NCI-H446 treated with DMSO at 0.1 percent for 48 hours (cell line): ENCODE data around the gene SPIRE1.
"Not testable (repeated sequence)": the region's sequence is repeated elsewhere in the genome, so short reads cannot be mapped to it uniquely, and the experiment has no call there.

ENCODE experiments used
- DNase-seq: peaks from one replicate; lab custom pipeline; 2025; lab: John Stamatoyannopoulos, UW

SPIRE1 gene

DNA sequence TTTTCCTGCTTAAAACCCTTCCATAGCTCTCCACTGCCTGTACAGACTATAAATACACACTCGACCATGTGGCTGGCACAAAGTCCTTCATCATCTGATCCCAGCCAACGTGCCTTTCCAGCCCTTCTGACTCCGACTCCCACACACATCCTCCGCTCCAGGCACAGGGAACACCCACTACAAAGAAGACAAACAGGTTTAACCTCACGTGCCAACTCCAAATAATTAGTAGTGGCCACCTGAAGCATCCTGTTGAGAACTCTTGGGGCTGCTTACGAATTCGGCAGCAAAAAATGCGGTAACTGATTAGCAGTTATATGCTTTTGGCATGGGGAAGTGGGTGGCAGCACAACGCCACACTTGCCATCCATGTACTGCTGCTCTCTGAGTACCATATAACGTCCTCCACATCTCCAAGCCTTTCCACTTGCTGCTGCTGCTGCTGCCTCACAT, 12.1 kb downstream of the SPIRE1 start:
- DNase-seq: peak; percentile 20

DNA sequence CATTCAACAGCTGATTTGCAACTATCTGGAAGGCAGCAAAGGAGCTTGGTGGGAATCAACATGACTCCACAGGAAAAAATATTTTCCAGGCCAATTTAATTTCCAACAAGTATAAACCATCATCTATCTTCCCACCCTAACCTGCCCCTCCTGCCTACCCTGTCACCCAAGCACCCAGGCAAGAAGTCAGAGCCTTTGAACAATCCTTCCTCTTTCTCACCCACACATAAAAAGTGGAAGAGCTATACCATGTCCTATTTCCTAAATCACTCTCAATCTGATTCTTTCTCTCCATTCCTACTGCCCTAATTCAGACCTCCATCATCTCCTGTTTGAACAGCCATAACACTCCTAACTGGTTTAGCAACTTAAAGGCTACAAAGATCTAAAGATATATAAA, 12.7 kb downstream of the SPIRE1 start:
- DNase-seq: no peak

DNA sequence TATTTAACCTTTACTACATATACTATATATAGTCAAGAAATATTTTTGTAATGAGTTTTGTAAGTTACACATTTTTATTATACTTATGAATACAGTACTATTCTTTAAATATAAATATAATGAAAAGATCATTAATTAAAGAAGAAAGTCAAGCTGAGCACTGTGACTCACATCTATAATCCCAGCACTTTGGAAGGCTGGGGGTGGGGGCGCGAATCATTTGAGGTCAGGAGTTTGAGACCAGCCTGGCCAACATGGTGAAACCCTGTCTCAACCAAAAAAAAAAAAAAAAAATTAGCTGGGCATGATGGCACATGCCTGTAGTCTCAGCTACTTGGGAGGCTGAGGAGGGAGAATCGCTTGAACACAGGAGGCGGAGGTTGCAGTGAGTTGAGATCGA, 14.2 kb downstream of the SPIRE1 start:
- not testable (repeated sequence) for DNase-seq

DNA sequence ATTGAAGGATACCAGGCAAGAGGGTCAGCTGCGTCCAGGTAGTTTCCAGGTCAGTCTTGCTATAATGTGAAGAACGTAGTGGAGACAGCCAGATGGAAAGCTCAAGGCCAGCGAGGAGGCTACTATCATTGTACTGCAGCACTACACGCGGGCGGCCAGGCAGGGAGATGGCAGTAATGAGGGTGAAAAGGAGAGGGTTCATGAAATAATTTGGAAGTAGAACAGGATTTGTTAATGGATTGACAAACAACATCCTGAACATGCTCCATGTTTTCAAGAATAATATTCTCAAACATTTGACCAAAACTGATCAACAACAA, 17.1 kb downstream of the SPIRE1 start:
- no peak for DNase-seq

DNA sequence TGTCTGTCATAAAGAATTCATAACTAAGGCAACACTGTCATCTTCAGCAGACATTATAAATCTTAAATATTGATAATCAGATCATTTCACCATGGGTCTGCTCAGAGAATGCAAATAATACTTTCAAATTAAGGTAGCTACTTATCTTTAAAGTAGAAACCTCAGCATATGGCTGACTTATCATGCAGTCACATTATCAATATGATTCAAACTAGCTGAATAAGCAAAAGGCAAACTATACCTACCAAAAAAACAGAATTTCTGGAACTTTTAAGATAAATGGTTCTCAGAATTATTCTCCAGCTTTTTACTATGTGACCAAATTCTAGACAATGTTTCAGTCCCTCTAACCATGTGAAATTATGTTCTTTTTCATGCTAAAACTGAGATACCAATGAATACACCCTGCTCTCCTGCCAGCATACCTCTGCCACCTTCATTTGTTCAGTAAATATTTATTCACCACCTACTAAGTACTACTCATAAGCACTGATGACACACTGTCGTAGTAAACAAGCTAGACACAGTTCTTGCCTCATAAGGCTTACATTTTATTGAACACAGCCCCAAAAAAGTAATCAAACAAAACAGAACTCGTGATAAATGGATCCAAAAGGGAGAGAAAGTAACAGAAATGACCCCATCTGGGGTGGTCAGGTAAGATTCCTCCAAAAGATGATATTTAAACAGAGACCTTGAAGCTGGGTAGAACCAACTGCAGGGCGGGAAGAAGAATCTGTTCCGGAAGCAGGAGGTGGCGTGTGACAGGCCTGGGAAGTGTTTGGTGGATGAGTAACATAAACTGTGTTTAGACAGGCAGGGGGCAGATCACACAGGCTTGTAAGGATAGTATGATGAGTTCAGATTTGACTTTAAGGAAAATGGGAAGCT, 17.7 kb downstream of the SPIRE1 start:
- no peak for DNase-seq

DNA sequence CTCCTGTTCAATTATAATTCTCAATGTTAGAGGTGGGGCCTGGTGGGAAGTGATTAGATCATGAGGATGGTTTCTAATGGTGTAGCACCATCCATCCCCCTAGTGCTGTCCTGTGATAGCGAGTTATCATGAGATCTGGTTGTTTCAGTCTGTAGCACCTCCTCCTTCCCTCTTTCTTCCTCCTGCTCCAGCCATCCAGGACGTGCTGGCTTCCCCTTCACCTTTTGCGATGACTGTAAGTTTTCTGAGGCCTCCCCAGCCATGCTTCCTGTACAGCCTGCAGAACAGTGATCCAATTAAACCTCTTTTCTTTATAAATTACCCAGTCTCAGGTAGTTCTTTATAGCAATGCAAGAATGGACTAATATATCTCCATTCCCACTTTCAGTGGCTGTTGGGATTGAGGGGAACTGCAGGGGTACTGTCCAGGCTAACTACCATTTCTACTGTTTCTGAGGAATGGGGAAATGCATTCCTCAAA, 19.2 kb downstream of the SPIRE1 start:
- DNase-seq: no peak

DNA sequence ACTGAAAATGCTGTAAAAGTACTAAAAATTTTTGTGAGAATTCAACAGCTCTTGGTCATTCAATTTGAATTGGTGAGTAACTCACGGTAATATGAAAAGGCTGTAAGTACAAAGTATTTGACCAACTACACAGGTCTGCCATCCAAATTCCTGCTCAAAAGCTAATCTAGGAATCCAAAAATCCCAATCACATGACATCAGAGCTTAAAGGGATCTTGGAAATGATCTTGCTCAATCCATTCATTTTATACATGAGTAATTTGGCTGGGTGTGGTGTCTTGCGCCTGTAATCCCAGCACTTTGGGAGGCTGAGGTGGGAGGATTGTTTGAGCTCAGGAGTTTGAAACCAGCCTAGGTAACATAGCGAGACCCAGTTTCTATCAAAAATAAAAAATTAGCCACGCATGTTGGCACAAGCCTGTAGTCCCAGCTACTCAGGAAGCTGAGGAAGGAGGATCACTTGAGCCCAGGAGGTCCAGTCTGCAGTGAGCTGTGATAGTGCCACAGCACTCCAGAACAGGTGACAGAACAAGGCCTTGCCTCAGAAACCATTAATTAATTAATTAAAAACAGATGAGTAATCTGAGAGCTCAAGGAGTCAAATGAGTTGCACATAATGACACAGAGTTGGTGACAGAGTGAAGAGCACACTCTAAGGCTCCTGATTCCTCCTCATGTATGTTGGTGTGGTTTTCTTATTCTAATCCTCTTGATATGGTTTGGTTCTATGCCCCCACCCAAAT, 19.8 kb downstream of the SPIRE1 start:
- DNase-seq: no peak

DNA sequence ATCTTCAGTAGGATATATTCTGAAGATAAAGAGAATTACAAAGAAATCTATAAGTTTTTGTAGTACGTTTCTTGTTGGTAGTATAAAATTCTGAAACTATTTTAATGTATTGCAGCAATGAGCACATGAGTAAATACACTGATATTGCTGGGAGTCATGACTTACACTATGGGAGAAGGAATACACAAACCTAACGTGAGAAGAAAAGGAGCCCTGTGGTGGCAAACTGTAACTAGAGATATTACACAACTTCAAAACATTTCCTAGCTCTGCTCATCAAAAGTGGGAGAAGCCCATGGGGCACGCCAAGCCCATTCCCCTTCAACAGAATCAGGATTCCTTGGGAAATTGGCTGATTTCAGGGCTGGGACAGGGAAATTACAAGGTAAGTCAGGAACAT, 20.5 kb downstream of the SPIRE1 start:
- DNase-seq: no peak

DNA sequence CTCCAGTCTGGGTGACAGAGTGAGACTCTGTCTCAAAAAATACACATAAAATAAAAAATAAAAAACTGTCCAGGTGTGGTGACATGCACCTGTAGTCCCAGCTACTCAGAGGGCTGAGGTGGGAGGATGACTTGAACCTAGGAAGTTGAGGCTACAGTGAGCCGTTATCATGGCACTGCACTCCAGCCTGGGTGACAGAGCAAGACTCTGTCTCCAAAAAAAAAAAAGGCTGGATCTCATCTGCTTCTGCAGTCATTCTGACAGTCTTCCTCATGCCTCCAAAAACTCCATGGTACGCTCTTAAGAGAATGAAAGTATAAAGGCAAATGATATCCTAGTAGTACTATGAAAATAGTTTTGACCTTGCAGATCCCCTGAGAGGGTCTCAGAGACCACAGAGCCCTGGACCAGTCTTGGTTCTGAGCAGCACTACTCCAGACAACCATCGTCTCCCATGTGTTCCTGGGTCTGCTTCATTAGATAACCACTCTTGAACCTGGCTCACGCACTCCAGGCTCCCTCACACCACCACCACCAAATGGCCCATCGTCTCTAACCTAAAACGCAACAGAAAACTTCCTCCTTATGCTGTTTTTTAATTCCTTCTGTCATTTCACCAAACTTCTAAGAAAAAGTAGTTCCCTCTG, 26.0 kb downstream of the SPIRE1 start:
- no peak for DNase-seq

DNA sequence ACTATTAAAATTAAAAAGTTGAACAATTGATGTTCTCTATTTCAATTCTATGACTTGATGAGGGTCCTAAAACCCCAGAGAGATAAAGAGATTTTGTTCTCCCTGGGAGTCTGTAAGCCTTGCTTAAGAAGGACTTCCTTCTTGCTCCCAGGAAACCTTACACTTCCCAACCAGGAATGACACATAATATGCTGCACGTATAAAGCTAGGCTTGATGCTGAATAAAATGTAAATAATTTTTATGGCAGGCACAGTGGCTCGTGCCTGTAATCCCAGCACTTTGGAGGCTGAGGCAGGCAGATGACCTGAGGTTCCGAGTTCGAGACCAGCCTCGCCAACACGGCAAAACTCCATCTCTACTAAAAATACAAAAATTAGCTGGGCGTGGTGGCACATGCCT, 27.8 kb downstream of the SPIRE1 start:
- DNase-seq: no peak

DNA sequence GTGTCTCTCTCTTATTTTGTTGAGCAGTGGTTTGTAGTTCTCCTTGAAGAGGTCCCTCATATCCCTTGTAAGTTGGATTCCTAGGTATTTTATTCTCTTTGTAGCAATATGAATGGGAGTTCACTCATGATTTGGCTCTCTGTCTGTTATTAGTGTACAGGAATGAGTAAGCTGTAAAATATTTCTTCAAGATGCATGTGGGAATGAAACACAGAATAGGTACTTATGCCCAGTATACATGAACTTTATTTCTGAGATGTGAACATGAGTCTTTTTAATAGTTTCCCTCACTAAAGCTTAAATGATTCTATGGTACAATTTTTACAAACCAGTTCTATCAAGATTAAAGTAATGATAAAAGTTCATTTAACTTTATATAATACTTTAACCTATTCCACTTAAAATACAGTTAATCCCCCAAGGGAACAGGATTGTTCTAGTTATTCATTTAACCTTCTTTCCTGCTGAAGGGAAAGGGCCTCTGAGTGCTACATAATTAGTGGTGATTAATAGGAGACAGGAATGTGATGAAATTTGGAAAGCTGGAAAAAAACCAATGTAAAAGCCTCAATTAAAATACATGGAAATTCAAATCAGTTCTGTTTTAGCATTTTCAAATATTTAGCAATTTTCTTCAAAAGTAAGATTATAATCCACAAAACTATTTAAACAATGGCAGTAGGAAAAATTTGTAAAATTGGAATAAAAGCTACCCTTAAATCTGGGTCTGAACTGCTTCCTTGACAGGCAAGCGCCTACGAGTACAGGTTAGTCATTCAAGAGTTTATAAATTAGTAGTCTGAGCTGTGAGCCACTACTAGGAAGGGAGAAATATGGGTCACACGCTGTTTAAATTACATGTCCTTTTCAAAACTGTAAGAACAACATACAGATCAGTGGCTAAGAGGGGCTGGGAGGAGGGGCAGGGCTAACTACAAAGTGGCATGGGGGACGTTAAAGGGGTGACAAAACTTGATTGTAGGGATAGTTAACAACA, 28.9 kb downstream of the SPIRE1 start:
- DNase-seq: no peak

DNA sequence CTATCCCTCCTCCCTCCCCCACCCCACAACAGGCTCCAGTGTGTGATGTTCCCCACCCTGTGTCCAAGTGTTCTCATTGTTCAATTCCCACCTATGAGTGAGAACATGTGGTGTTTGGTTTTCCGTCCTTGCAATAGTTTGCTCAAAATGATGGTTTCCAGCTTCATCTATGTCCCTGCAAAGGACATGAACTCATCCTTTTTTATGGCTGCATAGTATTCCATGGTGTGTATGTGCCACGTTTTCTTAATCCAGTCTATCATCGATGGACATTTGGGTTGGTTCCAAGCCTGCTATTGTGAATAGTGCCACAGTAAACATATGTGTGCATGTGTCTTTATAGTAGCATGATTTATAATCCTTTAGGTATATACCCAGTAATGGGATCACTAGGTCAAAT, 30.7 kb downstream of the SPIRE1 start:
- not testable (repeated sequence) for DNase-seq

DNA sequence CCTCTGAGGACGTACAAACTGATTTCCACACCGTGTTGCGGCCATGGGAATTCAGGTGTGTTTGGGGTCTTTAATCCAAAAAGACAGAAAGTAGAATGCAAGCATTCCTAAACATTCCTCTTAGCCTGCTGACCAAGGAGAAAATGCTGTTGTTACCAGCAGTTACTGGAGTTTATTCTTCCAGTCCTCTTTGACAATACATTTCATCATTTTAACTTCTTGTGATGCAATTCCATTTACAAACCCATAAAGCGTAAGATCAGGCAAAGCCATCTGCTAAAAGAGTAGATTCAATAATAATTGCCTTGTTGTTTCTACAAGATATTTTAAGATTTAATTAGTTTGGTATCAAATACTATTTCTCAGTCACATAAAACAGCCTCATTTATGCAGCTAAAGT, 32.7 kb downstream of the SPIRE1 start:
- no peak for DNase-seq

DNA sequence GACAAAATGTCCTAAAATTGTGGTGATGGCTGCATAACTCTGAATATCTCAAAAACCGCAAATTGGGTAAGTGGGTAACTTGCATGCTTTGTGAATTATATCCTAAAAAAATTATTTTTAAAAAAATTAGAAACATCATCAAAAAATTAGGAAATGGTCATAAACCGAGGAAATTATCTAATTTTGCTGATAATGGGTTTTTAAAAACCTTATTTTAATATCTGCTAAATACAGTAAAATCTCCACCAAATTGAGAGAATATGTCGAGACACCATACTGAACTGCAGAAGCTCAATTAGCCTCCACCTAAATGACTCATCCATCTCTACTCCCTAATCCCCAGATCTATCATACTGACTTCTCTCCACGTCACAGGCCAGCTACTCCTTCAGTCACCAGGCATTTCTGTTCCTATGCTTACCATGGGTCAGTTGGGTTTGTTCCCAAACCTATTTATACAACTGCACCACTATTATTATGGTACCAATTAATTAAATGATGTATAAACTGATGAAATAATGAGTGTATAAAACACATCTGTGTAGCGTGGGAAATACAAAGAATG, 36.1 kb downstream of the SPIRE1 start:
- DNase-seq: no peak

DNA sequence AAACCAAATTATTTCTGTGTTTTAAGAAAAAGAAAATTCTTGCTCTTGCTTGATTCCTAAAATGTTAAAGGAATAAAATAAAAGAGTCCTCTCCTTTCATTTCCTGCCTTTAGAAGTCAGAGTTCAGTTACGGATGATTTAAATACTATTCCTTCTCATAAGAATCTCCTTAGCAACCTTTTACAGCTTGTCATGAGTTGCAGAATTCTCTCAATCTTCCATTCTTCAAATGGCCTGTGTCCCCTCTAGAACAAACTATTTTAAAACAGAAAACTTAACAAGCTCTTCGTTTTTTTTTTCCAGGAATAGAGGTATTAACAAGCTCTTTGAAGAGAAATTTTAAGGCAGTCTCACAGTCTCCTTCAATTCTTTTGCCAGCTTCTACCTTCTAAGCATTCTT, 42.2 kb downstream of the SPIRE1 start:
- no peak for DNase-seq

DNA sequence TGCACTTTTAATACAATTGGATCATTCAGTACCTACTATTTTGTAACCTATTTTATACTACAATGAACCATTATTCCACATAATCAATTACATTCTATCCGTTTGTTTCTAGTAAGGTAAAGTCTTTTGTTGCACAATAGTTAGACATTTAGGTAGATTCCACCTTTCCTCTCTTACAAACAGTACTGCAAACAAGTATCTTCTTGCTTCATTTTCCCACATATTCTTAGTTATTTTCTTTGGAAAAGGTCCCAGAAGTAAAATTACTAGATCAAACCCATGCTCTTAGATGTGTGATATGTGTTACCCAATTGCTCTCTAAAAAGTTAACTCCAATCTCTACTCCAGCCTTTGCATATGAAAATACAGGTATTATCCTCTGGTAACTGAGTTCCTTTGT, 49.6 kb downstream of the SPIRE1 start:
- DNase-seq: no peak

DNA sequence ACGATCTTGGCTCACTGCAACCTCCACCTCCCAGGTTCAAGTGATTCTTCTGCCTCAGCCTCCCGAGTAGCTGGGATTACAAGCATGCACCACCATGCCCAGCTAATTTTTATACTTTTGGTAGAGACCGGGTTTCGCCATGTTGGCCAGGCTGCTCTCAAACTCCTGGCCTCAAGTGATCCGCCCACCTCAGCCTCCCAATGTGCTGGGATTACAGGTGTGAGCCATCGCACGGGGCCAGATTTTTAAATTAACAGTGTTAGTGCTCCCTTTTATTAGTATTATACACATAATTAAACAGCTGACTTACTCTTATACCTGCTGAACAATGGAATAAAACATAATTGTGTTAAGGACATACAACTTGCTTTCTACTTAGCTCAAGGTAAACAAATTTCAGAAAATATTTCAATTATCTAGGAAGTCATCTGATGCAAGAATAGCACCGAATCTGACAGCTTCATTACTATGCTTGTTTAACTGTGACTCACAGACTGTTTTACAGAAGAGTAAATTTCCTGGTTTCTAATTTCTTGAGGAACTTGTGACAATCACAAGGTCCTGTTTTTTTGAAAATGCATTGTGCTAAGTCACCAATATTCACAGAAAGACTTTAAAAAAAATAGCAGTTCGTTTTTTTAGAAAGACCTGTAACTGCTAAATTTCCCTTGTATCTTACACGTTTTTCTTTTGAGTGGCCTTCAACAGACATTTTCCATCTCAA, 51.2 kb downstream of the SPIRE1 start:
- DNase-seq: no peak

DNA sequence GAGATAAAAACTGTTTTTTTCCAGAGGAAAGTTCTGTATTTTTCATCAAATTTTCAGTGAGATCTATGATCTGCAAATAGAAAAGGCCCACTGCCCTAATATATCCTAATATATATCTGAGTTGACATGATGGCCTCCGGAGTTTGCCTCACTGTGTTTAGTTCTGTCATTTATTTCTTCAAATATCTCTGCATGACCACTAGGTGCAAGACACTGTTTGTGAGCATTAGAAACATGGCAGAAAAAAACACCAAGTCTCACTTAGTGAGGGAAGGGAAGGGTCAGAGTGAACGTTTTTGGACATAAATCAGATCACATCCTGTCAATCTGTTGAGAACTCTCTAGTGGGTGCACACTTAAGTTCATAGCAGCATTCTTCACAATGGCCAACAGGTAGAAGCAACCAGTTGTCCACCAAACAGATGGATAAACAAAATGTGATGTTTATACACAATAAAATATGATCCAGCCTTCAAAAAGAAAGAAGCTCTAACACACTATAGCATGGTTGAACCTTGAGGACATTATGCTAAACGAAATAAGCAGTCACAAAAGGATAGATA, 53.4 kb downstream of the SPIRE1 start:
- DNase-seq: no peak

DNA sequence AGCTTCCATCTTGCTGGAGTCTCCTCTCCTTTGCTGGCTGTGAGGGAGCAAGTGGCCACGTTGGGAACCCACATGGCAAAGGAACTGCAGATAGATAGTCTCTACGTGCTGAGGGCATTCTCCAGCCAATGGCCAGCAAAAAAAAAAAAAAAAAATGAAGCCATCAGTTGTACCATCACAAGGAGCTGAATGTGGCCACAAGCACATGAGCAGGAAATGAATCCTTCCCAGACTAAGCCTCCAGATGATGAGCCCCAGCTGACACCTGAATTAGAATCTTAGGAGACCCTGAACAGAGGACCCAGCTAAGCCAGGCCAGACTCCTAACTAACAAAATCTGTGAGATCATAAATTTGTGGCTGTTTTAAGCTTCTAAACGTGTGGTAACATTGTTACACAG, 57.9 kb downstream of the SPIRE1 start:
- no peak for DNase-seq

DNA sequence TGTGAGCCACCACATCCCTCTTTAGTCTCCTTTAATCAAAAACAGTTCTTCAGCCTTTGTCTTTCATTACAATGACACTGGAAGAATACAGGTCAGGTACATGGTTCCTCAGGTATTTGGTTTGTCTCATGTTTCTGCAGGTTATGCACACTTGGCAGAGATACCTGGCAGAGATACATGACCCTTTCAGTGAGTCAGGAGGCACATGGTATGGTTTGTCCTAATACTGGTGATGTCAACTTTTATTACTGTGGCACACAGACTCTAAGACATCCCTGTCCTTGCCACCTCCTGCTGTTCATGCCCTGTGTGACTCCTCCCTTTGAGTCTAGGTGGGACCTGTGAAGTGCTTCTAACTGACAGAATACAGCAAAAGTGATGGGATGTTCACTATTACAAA, 58.4 kb downstream of the SPIRE1 start:
- no peak for DNase-seq
